Cerebellar nuclear complex (tissue), 1 donor: ENCODE data around the gene NLGN1.

Source experiments
- DNase-seq, 2 experiments: peaks; one replicate each; lab custom pipeline; 2025; lab: John Stamatoyannopoulos, UW

The NLGN1 gene

GRCh38 chr3:174334111-174334510 is 936.6 kb downstream of the NLGN1 start:
- no peak for DNase-seq

GRCh38 chr3:174335324-174335723 is 937.8 kb downstream of the NLGN1 start:
- DNase-seq = no peak

- DNase-seq = no peak
Observed at GRCh38 chr3:174335910-174336309, 938.4 kb downstream of the NLGN1 start.
